CD14-positive monocyte (primary cell): ENCODE measurements around the gene RERE. TPM values are rescaled to one million over a fixed set of nuclear protein-coding genes. Genes with fewer than 3 reads are reported as not detected.

Source experiments
- DNase-seq, 3 donors: peaks; one replicate each; pipeline ENCODE4 v3.0.0-alpha.2; 2011 to 2022
- H2AFZ ChIP-seq: 2 replicates; pipeline ENCODE4 v1.6.0; 2012; ENCODE audit warnings: mild to moderate bottlenecking, low read depth, low read length, inconsistent platforms; ENCODE audit not compliant: insufficient read depth, poor library complexity, severe bottlenecking
- H3K27ac ChIP-seq, 2 donors: 1 replicate in 1 of 2; 2 replicates in 1 of 2; pipeline ENCODE4 v1.5.1; 2012 to 2013; ENCODE audit warnings: low read length in 2 of 2, control low read depth in 1 of 2, inconsistent platforms in 1 of 2, low read depth in 1 of 2, mild to moderate bottlenecking in 1 of 2
- H3K27me3 ChIP-seq, 2 donors: one replicate each; pipeline versions ENCODE4 v1.6.0 to v1.6.1; 2011 to 2013; ENCODE audit warnings: low read length in 2 of 2; ENCODE audit not compliant: control insufficient read depth in 2 of 2, insufficient read depth in 2 of 2
- H3K36me3 ChIP-seq, 2 donors: replicated peaks in 1 of 2; 1 replicate in 1 of 2; 2 replicates in 1 of 2; pipeline versions ENCODE4 v1.5.1 to v1.6.1; 2012 to 2013; ENCODE audit warnings: low read length in 2 of 2, control low read depth in 1 of 2, inconsistent platforms in 1 of 2, mild to moderate bottlenecking in 1 of 2; ENCODE audit not compliant: insufficient read depth in 2 of 2, control insufficient read depth in 1 of 2
- H3K4me1 ChIP-seq, 2 donors: 1 replicate in 1 of 2; 2 replicates in 1 of 2; pipeline versions ENCODE4 v1.5.1 to v1.6.1; 2012 to 2013; ENCODE audit warnings: low read length in 2 of 2, control low read depth in 1 of 2, inconsistent platforms in 1 of 2, mild to moderate bottlenecking in 1 of 2, moderate library complexity in 1 of 2; ENCODE audit not compliant: insufficient read depth in 2 of 2, control insufficient read depth in 1 of 2
- H3K4me2 ChIP-seq: replicated peaks from 2 replicates; pipeline ENCODE3; 2012; ENCODE audit warnings: low read length, moderate library complexity, mild to moderate bottlenecking; ENCODE audit not compliant: poor library complexity, severe bottlenecking; ENCODE audit errors: extremely low read depth
- H3K4me3 ChIP-seq, 3 experiments: fragments of 200-600 bp in 1 of 3; sonication (generic) in 1 of 3; replicated peaks in 1 of 3; 1 replicate in 2 of 3; 2 replicates in 1 of 3; pipeline ENCODE4 v1.5.1; 2011 to 2013; ENCODE audit warnings: low read length in 3 of 3, mild to moderate bottlenecking in 3 of 3, control low read depth in 2 of 3, low read depth in 2 of 3, inconsistent platforms in 1 of 3, moderate library complexity in 1 of 3
- H3K79me2 ChIP-seq: 2 replicates; pipeline ENCODE4 v1.6.0; 2012; ENCODE audit warnings: mild to moderate bottlenecking, control low read depth, inconsistent platforms, low read length, moderate library complexity; ENCODE audit not compliant: insufficient read depth
- H3K9ac ChIP-seq: 2 replicates; pipeline ENCODE4 v1.6.0; 2017; ENCODE audit warnings: low read length, mild to moderate bottlenecking; ENCODE audit not compliant: insufficient read depth, poor library complexity, severe bottlenecking
- H3K9me3 ChIP-seq, 2 donors: replicated peaks in 1 of 2; 1 replicate in 1 of 2; 2 replicates in 1 of 2; pipeline versions ENCODE4 v1.5.1 to v1.6.1; 2012 to 2013; ENCODE audit warnings: low read length in 2 of 2, control low read depth in 1 of 2; ENCODE audit not compliant: control insufficient read depth in 1 of 2, insufficient read depth in 1 of 2
- H4K20me1 ChIP-seq: 2 replicates; pipeline ENCODE4 v1.6.0; 2012; ENCODE audit warnings: mild to moderate bottlenecking, low read length, control low read depth, moderate library complexity; ENCODE audit not compliant: insufficient read depth
- H3K27ac Mint-ChIP-seq, 7 donors: one replicate each; pipeline ENCODE4 v1.8.0; 2020; ENCODE audit warnings: mild to moderate bottlenecking in 7 of 7, mixed read lengths in 7 of 7, moderate library complexity in 6 of 7, inconsistent platforms in 2 of 7
- H3K27me3 Mint-ChIP-seq, 3 donors: one replicate each; pipeline ENCODE4 v1.8.0; 2021 to 2022; ENCODE audit warnings: low read depth in 3 of 3, mild to moderate bottlenecking in 3 of 3, mixed read lengths in 3 of 3, moderate library complexity in 3 of 3, inconsistent platforms in 1 of 3
- H3K36me3 Mint-ChIP-seq, 2 donors: one replicate each; pipeline ENCODE4 v1.8.0; 2020; ENCODE audit warnings: mixed read lengths in 2 of 2, inconsistent platforms in 1 of 2, mild to moderate bottlenecking in 1 of 2
- H3K4me1 Mint-ChIP-seq: one replicate; pipeline ENCODE4 v1.8.0; 2020; ENCODE audit warnings: mild to moderate bottlenecking, mixed read lengths
- H3K4me3 Mint-ChIP-seq, 2 donors: one replicate each; pipeline ENCODE4 v1.8.0; 2020; ENCODE audit warnings: mild to moderate bottlenecking in 2 of 2, mixed read lengths in 2 of 2, moderate library complexity in 1 of 2
- H3K9me3 Mint-ChIP-seq, 7 donors: one replicate each; pipeline ENCODE4 v1.8.0; 2020 to 2022; ENCODE audit warnings: mixed read lengths in 7 of 7, mild to moderate bottlenecking in 6 of 7, moderate library complexity in 6 of 7, inconsistent platforms in 2 of 7
- WGBS: methylation state at CpG from one replicate; pipeline ENCODE4 v1.1.5; 2013; ENCODE audit warnings: missing lambda C conversion rate; ENCODE audit not compliant: insufficient coverage; 5-methylcytosine and 5-hydroxymethylcytosine counted together
- intact Hi-C, 2 donors: fragments of 100-400 bp; cut with micrococcal nuclease; formaldehyde crosslinking; loops; one replicate each; pipeline versions ENCODE4 v1.15.0 to v1.15.1; 2023
- polyA plus RNA-seq, 3 donors: library from polyadenylated mRNA; depleted of rRNA in 1 of 3; unstranded in 2 of 3; stranded (reverse) in 1 of 3; fragments of 300-500 nt in 2 of 3; fragments of >200 nt in 1 of 3; fragmentation: Illumina TruSeq in 2 of 3; gene quantifications; 1 replicate in 2 of 3; 2 replicates in 1 of 3; pipeline ENCODE4 v1.2.3, GENCODE V29; 2012 to 2021
- TF ChIP-seq, protein P1 (sequence below): fragments of 200-600 bp; IDR thresholded peaks from one replicate; pipeline ENCODE4 v1.8.0; 2022; ENCODE audit warnings: antibody characterized with exemption, mild to moderate bottlenecking

RERE gene
- polyA plus RNA-seq, 3 donors, result 1.2 to 19.4 (median 3.8) TPM

DNA sequence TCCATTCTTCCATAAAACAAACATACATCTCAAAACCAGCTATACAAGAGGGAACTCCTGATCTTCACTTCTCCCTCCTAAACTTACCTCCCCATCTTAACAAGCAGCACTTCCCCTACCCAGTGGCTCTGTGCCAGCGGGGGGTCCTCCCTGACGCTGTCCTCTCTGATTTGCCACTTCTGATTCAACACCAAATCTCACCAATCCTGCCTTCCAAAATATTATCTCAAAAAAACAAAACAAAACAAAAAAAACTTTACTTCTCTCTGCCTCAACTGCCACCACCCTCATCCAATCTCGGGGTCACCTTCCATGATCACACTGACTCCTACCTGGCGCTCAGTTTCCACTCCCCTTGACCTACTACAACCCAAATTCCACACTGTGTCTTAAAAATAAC is 426.7 kb downstream of the RERE start:
- TF ChIP-seq, protein P1, sequence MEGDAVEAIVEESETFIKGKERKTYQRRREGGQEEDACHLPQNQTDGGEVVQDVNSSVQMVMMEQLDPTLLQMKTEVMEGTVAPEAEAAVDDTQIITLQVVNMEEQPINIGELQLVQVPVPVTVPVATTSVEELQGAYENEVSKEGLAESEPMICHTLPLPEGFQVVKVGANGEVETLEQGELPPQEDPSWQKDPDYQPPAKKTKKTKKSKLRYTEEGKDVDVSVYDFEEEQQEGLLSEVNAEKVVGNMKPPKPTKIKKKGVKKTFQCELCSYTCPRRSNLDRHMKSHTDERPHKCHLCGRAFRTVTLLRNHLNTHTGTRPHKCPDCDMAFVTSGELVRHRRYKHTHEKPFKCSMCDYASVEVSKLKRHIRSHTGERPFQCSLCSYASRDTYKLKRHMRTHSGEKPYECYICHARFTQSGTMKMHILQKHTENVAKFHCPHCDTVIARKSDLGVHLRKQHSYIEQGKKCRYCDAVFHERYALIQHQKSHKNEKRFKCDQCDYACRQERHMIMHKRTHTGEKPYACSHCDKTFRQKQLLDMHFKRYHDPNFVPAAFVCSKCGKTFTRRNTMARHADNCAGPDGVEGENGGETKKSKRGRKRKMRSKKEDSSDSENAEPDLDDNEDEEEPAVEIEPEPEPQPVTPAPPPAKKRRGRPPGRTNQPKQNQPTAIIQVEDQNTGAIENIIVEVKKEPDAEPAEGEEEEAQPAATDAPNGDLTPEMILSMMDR, result no peak
- peaks cover 26 to 58% of the 10 kb centered on the region in 2 donors for H3K36me3 ChIP-seq
- Mint-ChIP-seq H3K27me3 (peaks cover 0 to 2% (median 0%) of the 10 kb centered on the region in 3 donors), H3K9me3 (peaks cover 0 to 2% (median 0%) of the 10 kb centered on the region in 7 donors), H3K4me1 (peaks cover 66% of the 10 kb centered on the region), H3K4me3 (no peak overlapping the region), H3K27ac (peak overlapping the region in 4 of 7 donors; percentile 1 to 70 (median 45)), H3K36me3 (peaks cover 46 to 63% of the 10 kb centered on the region in 2 donors)
- intact Hi-C loops, result no loop called here
- peaks cover 81% of the 10 kb centered on the region for H3K79me2 ChIP-seq
- DNase-seq, result no peak
- peaks cover 49 to 51% of the 10 kb centered on the region in 2 donors for H3K4me1 ChIP-seq
- peaks cover 97% of the 10 kb centered on the region for H4K20me1 ChIP-seq
- peak overlapping the region in 1 of 2 donors; percentile 21 for H3K27ac ChIP-seq
- H3K4me3 ChIP-seq, result no peak overlapping the region
- H3K4me2 ChIP-seq, result no peak overlapping the region
- no peaks in the 10 kb centered on the region for H3K9me3 ChIP-seq
- 48% methylated on average over 4 of the region's 4 CpGs for WGBS
- no peaks in the 10 kb centered on the region for H3K27me3 ChIP-seq
- no peak overlapping the region for H2AFZ ChIP-seq
- no peak overlapping the region for H3K9ac ChIP-seq

DNA sequence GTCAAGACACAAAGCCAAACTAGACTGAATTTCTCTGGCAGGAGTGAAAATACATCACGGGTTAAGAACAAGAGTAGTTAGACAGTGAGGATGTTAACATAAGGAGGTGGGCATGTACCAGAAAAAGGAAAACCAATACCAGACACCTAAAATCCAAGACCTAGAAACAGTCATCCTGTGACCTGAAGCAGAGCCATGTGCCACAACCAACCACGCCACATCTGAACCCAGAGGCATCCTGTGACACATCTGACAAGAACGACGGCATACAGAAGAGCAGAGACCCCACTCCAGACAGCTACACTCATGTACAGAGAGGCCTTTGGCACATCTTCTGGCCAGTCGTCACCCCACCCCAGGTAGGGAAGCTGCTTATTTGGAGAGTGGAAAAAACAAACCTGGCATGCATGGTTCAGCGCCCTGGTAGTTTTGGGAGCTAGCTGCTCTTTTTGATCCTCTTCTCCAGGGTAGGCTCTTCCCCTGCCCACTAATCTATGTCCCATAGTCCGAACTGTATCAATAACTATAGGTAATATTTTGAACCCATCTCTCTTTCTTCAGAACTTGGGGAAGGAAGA is 427.4 kb downstream of the RERE start:
- Mint-ChIP-seq H3K36me3 (peaks cover 47 to 66% of the 10 kb centered on the region in 2 donors), H3K27ac (peak overlapping the region in 1 of 7 donors; percentile 57), H3K4me1 (peaks cover 65% of the 10 kb centered on the region), H3K4me3 (no peak overlapping the region), H3K27me3 (peaks cover 0 to 2% (median 0%) of the 10 kb centered on the region in 3 donors), H3K9me3 (peaks cover 0 to 2% (median 0%) of the 10 kb centered on the region in 7 donors)
- Histone ChIP-seq H3K27me3 (no peaks in the 10 kb centered on the region), H3K4me2 (no peak overlapping the region), H3K4me3 (no peak overlapping the region), H3K36me3 (peaks cover 26 to 63% of the 10 kb centered on the region in 2 donors), H3K9me3 (no peaks in the 10 kb centered on the region), H3K4me1 (peaks cover 44 to 45% of the 10 kb centered on the region in 2 donors), H2AFZ (no peak overlapping the region), H3K9ac (no peak overlapping the region), H3K79me2 (peaks cover 87% of the 10 kb centered on the region), H3K27ac (no peak overlapping the region), H4K20me1 (peaks cover 97% of the 10 kb centered on the region)
- WGBS, result no CpG with 5 or more reads among the region's 7 CpGs
- TF ChIP-seq, protein P1, result no peak
- DNase-seq, result no peak
- intact Hi-C loops, result no loop called here
